ENCODE results near the gene RAB40A.
"Not testable (repeated sequence)": the region's sequence is repeated elsewhere in the genome, so short reads cannot be mapped to it uniquely, and the experiment has no call there.

The RAB40A gene

GRCh38 chrX:103460001-103460755 lies 59.1 kb downstream of the RAB40A start:
- DNase-seq: not testable (repeated sequence)

- DNase-seq: no peak
Measured at GRCh38 chrX:103453655-103454054, 65.6 kb downstream of the RAB40A start.
